Type B pancreatic cell (in vitro differentiated cells): ENCODE measurements around the gene INPP1. TPM values are rescaled to one million over a fixed set of nuclear protein-coding genes. Genes with fewer than 3 reads are reported as not detected.

Experiments used
- DNase-seq: peaks from one replicate; pipeline ENCODE4 v3.0.0; 2021; ENCODE audit warnings: mixed read lengths; ENCODE audit not compliant: unreplicated experiment; ENCODE audit errors: extremely low spot score
- H3K27ac Mint-ChIP-seq: 2 replicates; pipeline ENCODE4 v1.8.0; 2021; ENCODE audit warnings: mild to moderate bottlenecking, mixed read lengths
- H3K27me3 Mint-ChIP-seq: 2 replicates; pipeline ENCODE4 v1.8.0; 2021; ENCODE audit warnings: mixed read lengths
- H3K36me3 Mint-ChIP-seq: 2 replicates; pipeline ENCODE4 v1.8.0; 2021; ENCODE audit warnings: mixed read lengths
- H3K4me1 Mint-ChIP-seq: one replicate; pipeline ENCODE4 v1.8.0; 2021; ENCODE audit warnings: mixed read lengths; ENCODE audit not compliant: unreplicated experiment
- H3K4me3 Mint-ChIP-seq: 2 replicates; pipeline ENCODE4 v1.8.0; 2021; ENCODE audit warnings: mild to moderate bottlenecking, mixed read lengths
- H3K9me3 Mint-ChIP-seq: 2 replicates; pipeline ENCODE4 v1.8.0; 2021; ENCODE audit warnings: mixed read lengths
- CTCF ChIP-seq: fragments of 200-600 bp; sonication (generic); conservative IDR thresholded peaks from 2 replicates; pipeline ENCODE4 v1.5.0; 2021; ENCODE audit warnings: antibody characterized with exemption, mild to moderate bottlenecking
- total RNA-seq: library from RNA; stranded (reverse); gene quantifications from 2 replicates; pipeline ENCODE4 v1.2.1, GENCODE V29; 2021; ENCODE audit warnings: low replicate concordance

The INPP1 gene
- total RNA-seq, 1 donor from 2014 or later: 17.2 TPM

GRCh38 chr2:190342611-190343010 lies 778 bp upstream of the INPP1 start:
- peak overlapping the region; percentile 94 for H3K4me3 Mint-ChIP-seq
- H3K27ac Mint-ChIP-seq: peak overlapping the region; percentile 88

GRCh38 chr2:190343089-190343535 lies 277 bp upstream of the INPP1 start:
- H3K9me3 Mint-ChIP-seq: no peaks in the 10 kb centered on the region
- no peak for TF ChIP-seq CTCF
- H3K4me1 Mint-ChIP-seq: peaks cover 10% of the 10 kb centered on the region
- peak overlapping the region; percentile 88 for H3K27ac Mint-ChIP-seq
- H3K36me3 Mint-ChIP-seq: no peaks in the 10 kb centered on the region
- no peak for DNase-seq
- peak overlapping the region; percentile 94 for H3K4me3 Mint-ChIP-seq
- no peaks in the 10 kb centered on the region for H3K27me3 Mint-ChIP-seq

More at GRCh38 chr2:190342611-190343010, 778 bp upstream of the INPP1 start:
- TF ChIP-seq CTCF: no peak
- peaks cover 10% of the 10 kb centered on the region for H3K4me1 Mint-ChIP-seq
- no peaks in the 10 kb centered on the region for H3K9me3 Mint-ChIP-seq
- H3K27me3 Mint-ChIP-seq: no peaks in the 10 kb centered on the region
- DNase-seq: no peak
- H3K36me3 Mint-ChIP-seq: no peaks in the 10 kb centered on the region

- Mint-ChIP-seq H3K36me3 (peaks cover 4% of the 10 kb centered on the region), H3K4me1 (peaks cover 10% of the 10 kb centered on the region), H3K27ac (peak overlapping the region; percentile 73), H3K4me3 (peak overlapping the region; percentile 88), H3K9me3 (no peaks in the 10 kb centered on the region), H3K27me3 (no peaks in the 10 kb centered on the region)
- peak; percentile 47 for TF ChIP-seq CTCF
- no peak for DNase-seq
Observed at GRCh38 chr2:190344276-190344827, 963 bp downstream of the INPP1 start.

DNA sequence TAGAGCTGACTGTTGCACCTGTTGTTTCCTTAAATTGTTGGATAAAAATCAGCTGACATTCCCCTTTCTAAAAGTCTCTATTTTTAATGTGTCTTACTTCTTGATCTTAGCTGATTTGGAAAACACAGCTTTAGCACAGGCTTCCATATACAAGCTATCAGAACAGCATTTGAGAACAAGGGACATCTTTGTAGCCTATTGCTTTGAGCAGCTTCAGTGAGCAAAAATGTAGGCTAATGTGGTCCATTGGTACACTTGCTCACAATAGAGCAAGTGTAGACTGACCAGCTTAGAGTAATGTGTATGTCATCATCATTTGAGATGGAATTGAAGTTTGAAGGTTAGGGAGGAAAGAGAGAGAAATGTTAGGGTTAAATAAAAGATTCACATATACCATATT lies 7.0 kb downstream of the INPP1 start:
- Mint-ChIP-seq H3K27ac (no peak overlapping the region), H3K36me3 (peaks cover 4% of the 10 kb centered on the region), H3K27me3 (no peaks in the 10 kb centered on the region), H3K4me3 (no peak overlapping the region), H3K4me1 (peaks cover 27% of the 10 kb centered on the region), H3K9me3 (no peaks in the 10 kb centered on the region)
- no peak for TF ChIP-seq CTCF
- DNase-seq: no peak

- peaks cover 4% of the 10 kb centered on the region for H3K36me3 Mint-ChIP-seq
- H3K4me1 Mint-ChIP-seq: peaks cover 34% of the 10 kb centered on the region
- H3K27ac Mint-ChIP-seq: peak overlapping the region; percentile 7
- DNase-seq: no peak
- no peaks in the 10 kb centered on the region for H3K27me3 Mint-ChIP-seq
- H3K9me3 Mint-ChIP-seq: no peaks in the 10 kb centered on the region
- no peak overlapping the region for H3K4me3 Mint-ChIP-seq
- TF ChIP-seq CTCF: no peak
Observed at GRCh38 chr2:190351955-190352354, 8.6 kb downstream of the INPP1 start.
